Gastrocnemius medialis (tissue), 4 donors: Measurements from ENCODE around the gene CFAP70.

Source experiments
- CTCF ChIP-seq, 5 experiments: fragments of 450-650 bp in 3 of 5; fragments of 200-600 bp in 2 of 5; sonication (generic) in 2 of 5; IDR thresholded peaks in 4 of 5; conservative IDR thresholded peaks in 1 of 5; 1 replicate in 4 of 5; 2 replicates in 1 of 5; pipeline ENCODE4 v1.5.1; 2016 to 2019; ENCODE audit warnings: antibody characterized with exemption in 5 of 5, mild to moderate bottlenecking in 3 of 5, moderate library complexity in 3 of 5
- POLR2A ChIP-seq, 2 donors: fragments of 450-650 bp; IDR thresholded peaks; one replicate each; pipeline ENCODE4 v1.6.1; 2017; ENCODE audit warnings: antibody characterized with exemption in 2 of 2, mild to moderate bottlenecking in 2 of 2, moderate library complexity in 2 of 2

GRCh38 chr10:73220989-73221388 is 137.7 kb downstream of the CFAP70 start:
- TF ChIP-seq CTCF (IDR thresholded peaks at IDR 0.05 in 4 of 5, conservative IDR thresholded peaks at IDR 0.05 in 1 of 5), result no peak
- no peak for TF ChIP-seq POLR2A (IDR thresholded peaks at IDR 0.05)
